HG03342 (cell line): ENCODE results near the gene HYAL2.
A peak's percentile ranks its signal among the peaks of the same experiment; 100 is the strongest.

Experiments
- ATAC-seq: cut with Tn5 transposase; IDR thresholded peaks from one replicate; pipeline ENCODE4 v1.9.1; 2021; ENCODE audit warnings: mild to moderate bottlenecking, moderate library complexity; ENCODE audit not compliant: unreplicated experiment

Gene HYAL2

GRCh38 chr3:50351323-50351697 lies 28.8 kb upstream of the HYAL2 start:
- ATAC-seq, result no peak

GRCh38 chr3:50350527-50351322 lies 28.2 kb upstream of the HYAL2 start, which contains the start of the genes CYB561D2 and NPRL2:
Gene CYB561D2, plus strand, starts transcription at chr3:50350862. Its CDS starts 572 bp downstream, at chr3:50351434.
Gene NPRL2, minus strand, starts transcription at chr3:50350775. Its CDS starts 123 bp downstream, at chr3:50350652.
- peak; percentile 80 for ATAC-seq

- ATAC-seq, result no peak
Measured at GRCh38 chr3:50350213-50350526, 27.6 kb upstream of the HYAL2 start.

GRCh38 chr3:50347187-50347813 lies 24.8 kb upstream of the HYAL2 start:
- no peak for ATAC-seq

- ATAC-seq, result peak; percentile 33
Measured at GRCh38 chr3:50345586-50346234, 23.2 kb upstream of the HYAL2 start, which contains the start of gene ZMYND10. Gene ZMYND10, minus strand, starts transcription at chr3:50345732. Its CDS starts 153 bp downstream, at chr3:50345579.

GRCh38 chr3:50345008-50345407 lies 22.5 kb upstream of the HYAL2 start:
- ATAC-seq, result no peak

- ATAC-seq, result no peak
Measured at GRCh38 chr3:50342813-50343633, 20.5 kb upstream of the HYAL2 start.

- no peak for ATAC-seq
Measured at GRCh38 chr3:50341996-50342650, 19.6 kb upstream of the HYAL2 start.

- no peak for ATAC-seq
Measured at GRCh38 chr3:50341537-50341936, 19.0 kb upstream of the HYAL2 start.

GRCh38 chr3:50340448-50341329 lies 18.1 kb upstream of the HYAL2 start, which contains the start of gene RASSF1:
Gene RASSF1, minus strand, starts transcription at chr3:50340836. Its CDS starts 31 bp downstream, at chr3:50340805.
- no peak for ATAC-seq

- no peak for ATAC-seq
Measured at GRCh38 chr3:50340147-50340447, 17.6 kb upstream of the HYAL2 start.

GRCh38 chr3:50339485-50340146 lies 17.1 kb upstream of the HYAL2 start:
- ATAC-seq, result no peak

GRCh38 chr3:50338965-50339364 lies 16.4 kb upstream of the HYAL2 start:
- no peak for ATAC-seq

- peak; percentile 70 for ATAC-seq
Measured at GRCh38 chr3:50337175-50337861, 14.8 kb upstream of the HYAL2 start.

GRCh38 chr3:50336452-50337174 lies 14.1 kb upstream of the HYAL2 start:
- ATAC-seq, result peak; percentile 38

- no peak for ATAC-seq
Measured at GRCh38 chr3:50334339-50335075, 12.0 kb upstream of the HYAL2 start.

- no peak for ATAC-seq
Measured at GRCh38 chr3:50333744-50334328, 11.3 kb upstream of the HYAL2 start.
